NCI-H2196 (cell line): ENCODE measurements around the gene ZDHHC11B.
"Not testable (repeated sequence)": the region's sequence is repeated elsewhere in the genome, so short reads cannot be mapped to it uniquely, and the experiment has no call there.

Source experiments
- DNase-seq: peaks from one replicate; lab custom pipeline; 2025; ENCODE audit not compliant: unreplicated experiment; lab: John Stamatoyannopoulos, UW

Gene ZDHHC11B

DNA sequence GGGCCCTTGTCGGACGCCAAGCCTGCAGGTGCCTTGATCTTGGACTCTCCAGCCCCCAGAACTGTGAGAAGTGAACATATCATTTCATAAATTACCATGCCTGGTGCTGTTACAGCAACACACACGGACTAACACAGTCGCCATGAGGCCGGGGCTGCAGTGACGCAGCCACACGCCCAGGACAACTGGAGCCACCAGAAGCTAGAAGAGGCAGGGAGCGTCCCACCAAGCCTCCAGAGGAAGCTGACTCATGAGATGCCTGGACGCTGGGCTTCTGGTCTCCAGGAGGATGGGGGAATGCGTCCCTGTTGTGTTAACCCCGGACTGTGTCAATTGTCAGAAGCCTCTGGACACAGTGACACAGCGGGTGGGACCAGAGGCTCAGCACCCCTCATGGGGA is 97.6 kb downstream of the ZDHHC11B start:
- not testable (repeated sequence) for DNase-seq

DNA sequence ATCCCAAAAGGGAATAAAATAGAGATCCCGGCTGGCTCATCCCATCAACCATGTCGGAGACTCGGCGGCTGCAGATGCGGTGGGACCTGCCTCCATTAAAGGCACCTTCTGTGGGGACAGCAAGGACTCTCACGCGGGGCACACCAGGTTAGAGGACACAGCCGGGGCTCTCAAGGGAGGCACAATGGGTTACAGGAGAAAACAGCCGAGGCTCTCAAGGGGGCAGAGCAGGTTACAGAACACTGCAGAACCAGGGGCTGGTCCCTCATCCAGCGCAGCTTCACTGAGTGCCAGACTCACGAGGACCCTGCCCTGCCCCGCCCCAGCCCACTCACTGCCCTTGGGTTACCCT is 98.4 kb downstream of the ZDHHC11B start:
- DNase-seq: not testable (repeated sequence)

GRCh38 chr5:685262-686171 is 99.0 kb downstream of the ZDHHC11B start:
- no peak for DNase-seq

DNA sequence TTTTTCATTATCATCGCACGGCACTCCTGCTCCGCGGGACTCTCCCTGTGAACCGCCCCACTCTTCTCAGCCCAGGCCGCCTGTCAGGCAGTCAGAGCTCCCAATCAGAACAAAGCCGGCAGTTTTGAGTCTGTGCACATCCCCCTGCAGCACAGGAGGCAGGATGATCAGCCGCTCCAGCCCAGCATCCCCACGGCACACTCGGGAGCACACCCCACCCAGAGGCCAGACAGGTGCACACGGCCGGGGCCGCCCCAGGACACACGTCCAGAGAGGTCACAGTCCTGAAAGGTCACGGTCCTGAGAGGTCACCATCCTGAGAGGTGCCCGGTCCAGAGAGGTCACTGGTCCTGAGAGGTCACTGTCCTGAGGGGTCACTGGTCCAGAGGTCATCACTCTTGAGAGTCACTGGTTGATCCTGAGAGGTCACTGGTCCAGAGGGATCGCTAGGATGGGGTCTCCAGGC is 99.7 kb downstream of the ZDHHC11B start:
- DNase-seq: no peak

DNA sequence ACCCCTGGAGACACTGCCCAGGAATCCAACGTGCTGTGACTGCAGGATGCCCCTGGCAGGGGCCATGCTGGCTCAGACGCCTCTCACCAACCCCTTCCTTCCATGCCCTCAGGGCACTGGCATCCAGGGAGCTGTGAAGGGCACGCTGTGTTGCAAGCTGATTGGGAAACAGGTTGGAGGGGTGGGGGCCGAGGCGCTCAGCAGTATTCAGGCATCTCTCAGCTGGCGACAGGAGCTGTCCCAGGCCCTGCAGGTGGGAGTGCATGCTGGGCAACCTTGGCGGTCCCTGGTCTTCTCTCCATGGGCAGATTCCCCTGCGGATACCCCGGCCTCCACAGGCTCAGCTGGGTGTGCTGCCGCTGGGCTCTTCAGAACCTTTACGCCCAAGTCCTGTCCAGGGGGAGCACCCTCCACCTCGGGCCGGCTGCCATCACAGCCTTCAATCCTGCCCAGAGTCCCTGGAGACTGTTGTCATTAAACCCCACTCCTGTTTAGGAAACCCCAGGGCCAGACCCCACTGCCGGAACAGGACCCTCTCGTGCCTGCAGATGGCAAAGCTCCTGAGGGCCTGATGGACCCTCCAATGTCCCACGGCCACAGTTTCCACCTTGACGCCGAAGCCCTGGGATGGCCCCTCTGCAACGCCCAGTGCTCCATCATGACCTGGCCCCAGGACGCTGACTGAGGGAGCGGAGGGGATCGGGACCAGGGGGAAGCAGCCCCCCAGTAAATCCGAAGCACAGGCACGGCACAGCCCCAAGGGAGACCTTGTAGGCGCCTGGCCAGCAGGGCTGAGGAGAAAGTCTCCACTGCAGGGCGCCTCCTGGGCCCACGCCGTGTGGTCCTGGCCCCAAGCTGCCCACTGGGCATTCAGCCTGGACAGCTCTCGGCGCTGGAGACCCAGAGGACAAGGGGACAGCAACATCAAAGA is 100.7 kb downstream of the ZDHHC11B start:
- DNase-seq: no peak

- DNase-seq: not testable (repeated sequence)
Measured at GRCh38 chr5:682651-683358, 101.7 kb downstream of the ZDHHC11B start.

DNA sequence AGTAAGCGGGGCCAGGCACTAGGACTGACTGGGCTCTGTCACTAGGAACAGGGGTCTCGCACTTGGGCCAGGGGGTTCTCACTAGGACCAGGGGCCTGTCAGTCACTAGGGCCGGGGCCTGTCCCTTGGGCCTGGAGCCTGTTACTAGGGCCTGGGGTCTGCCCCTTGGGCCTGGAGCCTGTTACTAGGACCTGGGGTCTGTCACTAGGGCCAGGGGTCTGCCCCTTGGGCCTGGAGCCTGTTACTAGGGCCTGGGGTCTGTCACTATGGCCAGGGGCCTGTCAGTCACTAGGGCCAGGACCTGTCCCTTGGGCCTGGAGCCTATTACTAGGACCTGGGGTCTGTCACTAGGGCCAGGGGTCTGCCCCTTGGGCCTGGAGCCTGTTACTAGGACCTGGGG is 102.3 kb downstream of the ZDHHC11B start:
- not testable (repeated sequence) for DNase-seq

GRCh38 chr5:681317-682191 is 103.0 kb downstream of the ZDHHC11B start:
- DNase-seq: not testable (repeated sequence)

DNA sequence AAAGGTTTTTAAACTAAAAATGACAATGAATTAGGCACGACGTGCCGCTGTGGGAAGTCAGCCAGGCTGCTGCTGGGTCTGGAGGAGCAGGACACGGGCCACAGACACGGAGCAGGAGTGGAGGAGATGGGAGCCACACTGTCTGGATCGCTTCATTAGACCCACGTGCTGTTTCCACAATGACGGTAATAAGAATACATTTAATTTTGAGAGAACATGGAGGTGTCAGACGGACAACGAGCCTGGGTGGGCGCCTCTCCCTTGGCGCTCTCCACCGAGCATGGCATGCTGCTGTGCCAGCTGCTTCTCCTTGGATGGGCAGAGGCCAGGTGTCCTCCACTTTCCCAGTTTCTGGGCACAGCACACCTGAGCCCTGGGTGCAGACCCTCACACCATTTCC is 103.7 kb downstream of the ZDHHC11B start:
- not testable (repeated sequence) for DNase-seq

GRCh38 chr5:680118-680795 is 104.3 kb downstream of the ZDHHC11B start:
- not testable (repeated sequence) for DNase-seq

DNA sequence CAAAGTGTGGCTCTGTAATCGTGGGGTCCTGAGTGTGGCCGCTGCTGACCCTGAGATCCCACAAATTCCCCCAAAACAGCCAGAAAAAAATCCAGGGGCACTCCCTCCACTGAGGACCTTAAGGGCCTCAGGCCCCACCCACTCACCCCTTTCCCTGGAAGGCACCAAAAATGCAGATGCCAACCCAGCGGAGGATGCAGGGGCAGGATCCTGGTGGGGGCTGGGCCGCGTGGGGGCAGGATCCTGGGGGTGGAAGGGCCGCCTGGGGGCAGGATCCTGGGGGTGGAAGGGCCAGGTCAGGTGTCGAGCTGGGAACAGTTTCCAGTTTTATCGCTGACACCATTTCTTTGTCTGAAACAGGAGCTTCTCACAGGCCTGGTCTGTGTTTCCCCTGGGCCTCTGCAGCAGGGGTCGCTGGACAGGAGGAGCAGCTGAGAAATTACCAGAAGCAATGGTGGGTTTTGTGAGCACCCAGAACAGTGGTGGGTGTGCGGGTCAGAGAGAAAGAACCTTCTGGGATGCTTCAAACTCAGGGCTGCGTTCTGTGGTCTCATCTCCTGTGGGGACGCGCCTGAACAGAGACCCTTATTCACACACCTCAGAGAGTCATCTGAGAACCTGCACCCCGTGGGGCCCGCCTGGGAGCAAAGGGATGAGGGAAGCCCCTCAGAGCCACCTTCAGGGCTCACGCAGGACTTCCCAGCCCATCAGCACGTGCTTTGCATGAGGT is 105.2 kb downstream of the ZDHHC11B start:
- not testable (repeated sequence) for DNase-seq

GRCh38 chr5:678521-678920 is 106.0 kb downstream of the ZDHHC11B start:
- DNase-seq: not testable (repeated sequence)

- DNase-seq: no peak
Measured at GRCh38 chr5:677131-678101, 107.1 kb downstream of the ZDHHC11B start.

- DNase-seq: no peak
Measured at GRCh38 chr5:676699-677076, 107.8 kb downstream of the ZDHHC11B start.

GRCh38 chr5:675871-676698 is 108.4 kb downstream of the ZDHHC11B start:
- no peak for DNase-seq

- no peak for DNase-seq
Measured at GRCh38 chr5:675111-675870, 109.2 kb downstream of the ZDHHC11B start.
